Prostate gland (tissue), 2 donors: Measurements from ENCODE around the gene HMGXB3.

ENCODE experiments used
- CTCF ChIP-seq, 4 experiments: fragments of 200-600 bp in 2 of 4; fragments of 450-650 bp in 2 of 4; sonication (generic) in 2 of 4; IDR thresholded peaks; 1 replicate in 3 of 4; 2 replicates in 1 of 4; pipeline ENCODE4 v1.5.1; 2016 to 2019; ENCODE audit warnings: antibody characterized with exemption in 4 of 4, mild to moderate bottlenecking in 2 of 4, moderate library complexity in 2 of 4
- POLR2AphosphoS5 ChIP-seq: sonication (generic); formaldehyde crosslinking; IDR thresholded peaks from one replicate; pipeline ENCODE4 v1.6.1; 2017; ENCODE audit warnings: antibody characterized with exemption

GRCh38 chr5:150000990-150001659, 586 bp downstream of the HMGXB3 start:
- TF ChIP-seq CTCF (IDR thresholded peaks at IDR 0.05) (no peak), POLR2AphosphoS5 (no peak)
